NCI-H1436 (cell line): ENCODE data around the gene PKD2.
"Not testable (repeated sequence)": the region's sequence is repeated elsewhere in the genome, so short reads cannot be mapped to it uniquely, and the experiment has no call there.

ENCODE experiments used
- DNase-seq: peaks from one replicate; lab custom pipeline; 2025; lab: John Stamatoyannopoulos, UW

The PKD2 gene

GRCh38 chr4:88115587-88115986, 108.2 kb downstream of the PKD2 start:
- no peak for DNase-seq

- no peak for DNase-seq
Observed at GRCh38 chr4:88119943-88120342, 112.5 kb downstream of the PKD2 start.

DNA sequence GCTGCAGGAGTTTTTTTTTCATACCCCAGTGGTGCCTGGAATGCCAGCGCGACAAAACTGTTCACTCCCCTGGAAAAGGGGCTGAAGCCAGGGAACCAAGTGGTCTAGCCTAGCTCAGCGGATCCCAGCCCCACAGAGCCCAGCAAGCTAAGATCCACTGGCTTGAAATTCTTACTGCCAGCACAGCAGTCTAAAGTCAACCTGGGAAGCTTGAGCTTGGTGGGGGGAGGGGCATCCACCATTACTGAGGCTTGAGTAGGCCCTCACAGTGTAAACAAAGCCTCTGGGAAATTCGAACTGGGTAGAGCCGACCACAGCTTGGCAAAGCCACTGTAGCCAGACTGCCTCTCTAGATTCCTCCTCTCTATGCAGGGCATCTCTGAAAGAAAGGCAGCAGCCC, 114.8 kb downstream of the PKD2 start:
- not testable (repeated sequence) for DNase-seq
